Small intestine (tissue), 16 donors: ENCODE measurements around the gene WNT8B. TPM values are rescaled to one million over a fixed set of nuclear protein-coding genes. Genes with fewer than 3 reads are reported as not detected.

Experiments
- DNase-seq, 2 donors: peaks; one replicate each; pipeline versions ENCODE4 v3.0.0 to v3.0.0-alpha.2; 2013
- FAIRE-seq: peaks from 2 replicates; lab custom pipeline; 2012; peaks lifted over from hg19 to GRCh38; lab: Jason Lieb, UNC
- H3K27ac ChIP-seq, 3 donors: one replicate each; pipeline ENCODE4 v1.5.1; 2013; ENCODE audit warnings: low read length in 2 of 3, mild to moderate bottlenecking in 2 of 3, control low read depth in 1 of 3, inconsistent platforms in 1 of 3, low read depth in 1 of 3, moderate library complexity in 1 of 3
- H3K27me3 ChIP-seq, 3 donors: one replicate each; pipeline ENCODE4 v1.6.1; 2013; ENCODE audit warnings: low read length in 3 of 3, inconsistent platforms in 1 of 3; ENCODE audit not compliant: control insufficient read depth in 3 of 3, insufficient read depth in 3 of 3
- H3K36me3 ChIP-seq, 3 donors: one replicate each; pipeline ENCODE4 v1.6.1; 2013; ENCODE audit warnings: low read length in 3 of 3, inconsistent platforms in 1 of 3, low read depth in 1 of 3, mild to moderate bottlenecking in 1 of 3, moderate library complexity in 1 of 3; ENCODE audit not compliant: control insufficient read depth in 3 of 3, insufficient read depth in 2 of 3
- H3K4me1 ChIP-seq, 3 donors: one replicate each; pipeline ENCODE4 v1.6.1; 2013; ENCODE audit warnings: low read length in 2 of 3, inconsistent platforms in 1 of 3, low read depth in 1 of 3, mild to moderate bottlenecking in 1 of 3, moderate library complexity in 1 of 3; ENCODE audit not compliant: control insufficient read depth in 3 of 3, insufficient read depth in 2 of 3
- H3K4me3 ChIP-seq, 3 donors: one replicate each; pipeline ENCODE4 v1.5.1; 2013; ENCODE audit warnings: low read length in 3 of 3, control low read depth in 1 of 3, inconsistent platforms in 1 of 3, low read depth in 1 of 3, mild to moderate bottlenecking in 1 of 3, moderate library complexity in 1 of 3
- H3K9me3 ChIP-seq, 2 donors: one replicate each; pipeline ENCODE4 v1.6.1; 2013; ENCODE audit warnings: low read depth in 1 of 2, low read length in 1 of 2; ENCODE audit not compliant: control insufficient read depth in 2 of 2, insufficient read depth in 1 of 2
- WGBS, 3 donors: extraction: QIAGEN DNeasy Blood & Tissue Kit; methylation state at CpG; one replicate each; pipeline ENCODE4 v1.1.7; 2013; 5-methylcytosine and 5-hydroxymethylcytosine counted together
- long read RNA-seq, 10 donors: transcript quantifications; one replicate each; lab custom pipeline, GENCODE V29; 2026
- polyA plus RNA-seq, 4 donors: library from polyadenylated mRNA; stranded (reverse) in 3 of 4; unstranded in 1 of 4; fragments of 200-250 nt in 3 of 4; fragments of 120-200 nt in 1 of 4; gene quantifications; one replicate each; pipeline versions ENCODE4 v1.2.1 to v1.2.3, GENCODE V29; 2013
- donor health status: healthy with polysubstance abuse.
- donor health status: control.
- donor health status: control.
- donor health status: Bipolar disorder and iron deficiency.
- donor health status: healthy.

The WNT8B gene, protein sequence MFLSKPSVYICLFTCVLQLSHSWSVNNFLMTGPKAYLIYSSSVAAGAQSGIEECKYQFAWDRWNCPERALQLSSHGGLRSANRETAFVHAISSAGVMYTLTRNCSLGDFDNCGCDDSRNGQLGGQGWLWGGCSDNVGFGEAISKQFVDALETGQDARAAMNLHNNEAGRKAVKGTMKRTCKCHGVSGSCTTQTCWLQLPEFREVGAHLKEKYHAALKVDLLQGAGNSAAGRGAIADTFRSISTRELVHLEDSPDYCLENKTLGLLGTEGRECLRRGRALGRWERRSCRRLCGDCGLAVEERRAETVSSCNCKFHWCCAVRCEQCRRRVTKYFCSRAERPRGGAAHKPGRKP
- polyA plus RNA-seq = under 1 TPM in 1 of 4 donors, not detected in 3; 0.10 TPM
- long read RNA-seq, donor 1 = 0 reads
- long read RNA-seq, donor 2 = 0 reads
- long read RNA-seq, donor 3 = 0 reads
- long read RNA-seq, donor 4 = 0 reads
- long read RNA-seq, donor 5 = 0 reads
- long read RNA-seq, donor 6 = 0 reads
- long read RNA-seq, donor 7 = 0 reads
- long read RNA-seq, donor 8 = 0 reads
- long read RNA-seq, donor 9 = 0 reads
- long read RNA-seq, donor 10 = 0 reads

GRCh38 chr10:100462709-100463108, at the start of gene WNT8B:
TSS of gene WNT8B (plus strand) at chr10:100463009. CDS start at chr10:100463169, 160 bp downstream.
- Histone ChIP-seq H3K27me3 (peaks cover 0 to 12% (median 4%) of the 10 kb centered on the region in 3 donors), H3K36me3 (no peaks in the 10 kb centered on the region), H3K9me3 (no peaks in the 10 kb centered on the region), H3K4me1 (no peaks in the 10 kb centered on the region), H3K4me3 (no peak within 1 kb of the TSS), H3K27ac (no peak within 1 kb of the TSS)
- 50 to 69% (median 67%) methylated on average over 4 of the region's 4 CpGs for WGBS, 3 donors
- FAIRE-seq (no peak), DNase-seq (no peak)

GRCh38 chr10:100413173-100413572, 49.6 kb upstream of the WNT8B start:
- no peak for DNase-seq

GRCh38 chr10:100419911-100420449, 42.8 kb upstream of the WNT8B start:
- FAIRE-seq = no peak
- Histone ChIP-seq H3K27me3 (no peaks in the 10 kb centered on the region), H3K27ac (no peak overlapping the region), H3K4me3 (no peak overlapping the region), H3K4me1 (peaks cover 0 to 8% (median 0%) of the 10 kb centered on the region in 3 donors), H3K9me3 (no peaks in the 10 kb centered on the region), H3K36me3 (no peaks in the 10 kb centered on the region)
- no peak for DNase-seq
- WGBS, 3 donors = 83 to 90% (median 89%) methylated on average over 4 of the region's 4 CpGs

More at GRCh38 chr10:100413173-100413572, 49.6 kb upstream of the WNT8B start:
- no peaks in the 10 kb centered on the region for H3K27me3 ChIP-seq
- no peaks in the 10 kb centered on the region for H3K9me3 ChIP-seq
- no peaks in the 10 kb centered on the region for H3K4me1 ChIP-seq
- WGBS, 3 donors = 73 to 78% (median 77%) methylated on average over 3 of the region's 3 CpGs
- H3K4me3 ChIP-seq = no peak overlapping the region
- no peaks in the 10 kb centered on the region for H3K36me3 ChIP-seq
- no peak overlapping the region for H3K27ac ChIP-seq
- FAIRE-seq = no peak

GRCh38 chr10:100427374-100427773, 35.4 kb upstream of the WNT8B start:
- H3K36me3 ChIP-seq = no peaks in the 10 kb centered on the region
- H3K4me3 ChIP-seq = no peak overlapping the region
- WGBS, 3 donors = 93 to 97% (median 95%) methylated on average over 2 of the region's 2 CpGs
- no peak overlapping the region for H3K27ac ChIP-seq
- no peak for DNase-seq
- H3K9me3 ChIP-seq = no peaks in the 10 kb centered on the region
- no peak for FAIRE-seq
- peaks cover 0 to 5% (median 0%) of the 10 kb centered on the region in 3 donors for H3K4me1 ChIP-seq
- H3K27me3 ChIP-seq = no peaks in the 10 kb centered on the region

GRCh38 chr10:100433253-100434240, 29.3 kb upstream of the WNT8B start:
- FAIRE-seq = no peak
- Histone ChIP-seq H3K36me3 (no peaks in the 10 kb centered on the region), H3K9me3 (no peaks in the 10 kb centered on the region), H3K27ac (no peak overlapping the region), H3K27me3 (no peaks in the 10 kb centered on the region), H3K4me3 (no peak overlapping the region), H3K4me1 (no peaks in the 10 kb centered on the region)
- WGBS, 3 donors = 23 to 26% (median 25%) methylated on average over 13 of the region's 13 CpGs
- DNase-seq = peak; percentile 94 to 95

DNA sequence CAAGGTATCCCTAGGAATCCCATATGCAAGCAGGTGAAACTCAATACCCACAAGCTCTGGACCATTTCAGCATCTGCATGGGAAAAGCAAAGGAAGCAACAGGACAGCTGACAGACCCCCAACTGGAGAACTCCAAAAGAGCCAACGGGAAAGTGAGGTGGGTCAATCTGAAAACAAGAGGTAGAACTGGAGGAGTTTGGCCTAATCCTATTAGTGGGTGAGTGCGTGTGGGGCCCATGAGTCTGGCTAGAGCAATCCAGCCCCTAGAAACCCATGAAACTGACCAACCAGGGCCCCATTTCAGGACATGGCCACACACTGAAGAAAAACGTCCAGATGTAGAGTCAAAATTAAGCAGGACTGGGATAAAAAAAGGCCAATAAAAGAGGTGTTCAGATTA, 26.6 kb upstream of the WNT8B start:
- no peak overlapping the region for H3K27ac ChIP-seq
- no peak for FAIRE-seq
- 70 to 81% (median 74%) methylated on average over 3 of the region's 3 CpGs for WGBS, 3 donors
- no peak for DNase-seq
- H3K4me3 ChIP-seq = no peak overlapping the region
- H3K27me3 ChIP-seq = no peaks in the 10 kb centered on the region
- no peaks in the 10 kb centered on the region for H3K4me1 ChIP-seq
- no peaks in the 10 kb centered on the region for H3K36me3 ChIP-seq
- no peaks in the 10 kb centered on the region for H3K9me3 ChIP-seq

DNA sequence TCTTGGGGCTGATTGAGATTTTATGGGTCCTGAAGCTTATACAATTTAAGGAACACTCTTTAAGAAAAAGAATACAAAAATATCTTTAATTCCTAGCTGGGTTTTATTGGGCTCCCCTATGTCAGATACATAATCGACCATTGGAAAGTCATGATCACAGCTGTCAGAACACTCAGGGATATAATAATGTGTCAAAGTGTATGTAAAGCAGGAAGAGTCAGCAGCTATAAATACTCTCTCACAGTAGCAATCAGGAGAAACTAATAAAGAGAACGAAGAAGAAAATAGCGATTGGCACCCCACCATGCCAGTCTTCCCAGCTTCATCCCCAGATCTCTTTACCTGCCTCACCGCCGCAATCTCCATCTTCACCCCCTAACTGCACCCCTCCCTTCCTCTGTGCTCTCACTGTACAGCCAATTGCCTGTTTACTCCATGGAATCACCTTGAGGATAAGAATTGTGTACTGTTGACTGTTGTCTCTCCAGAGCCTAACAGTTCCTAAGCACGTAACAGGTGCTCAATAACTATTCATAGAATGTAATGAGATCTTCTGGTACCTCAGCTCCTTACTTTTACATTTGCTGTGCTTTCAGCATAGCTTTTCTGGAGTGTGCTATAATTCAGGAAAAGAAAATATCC, 24.0 kb upstream of the WNT8B start:
- Histone ChIP-seq H3K27ac (no peak overlapping the region), H3K27me3 (no peaks in the 10 kb centered on the region), H3K36me3 (no peaks in the 10 kb centered on the region), H3K9me3 (no peaks in the 10 kb centered on the region), H3K4me1 (no peaks in the 10 kb centered on the region), H3K4me3 (no peak overlapping the region)
- 83 to 86% (median 84%) methylated on average over 6 of the region's 6 CpGs for WGBS, 3 donors
- no peak for FAIRE-seq
- DNase-seq = no peak
